OCI-LY7 (cell line): ENCODE results near the gene PYM1. TPM values are rescaled to one million over a fixed set of nuclear protein-coding genes. Genes with fewer than 3 reads are reported as not detected.

Experiments
- BruUV-seq: library from RNA; stranded (reverse); fragments of 400-500 nt; replicated peaks from 2 replicates; lab custom pipeline; 2021; lab: Mats Ljungman, UMichigan
- CTCF ChIA-PET: fragments of 300-600 bp; sonication (Branson Sonifier 250); formaldehyde crosslinking; loops from one replicate; lab custom pipeline; 2022; ENCODE audit warnings: antibody characterized with exemption; ENCODE audit not compliant: unreplicated experiment; lab: Charles Lee
- POLR2A ChIA-PET: fragments of 300-600 bp; sonication (Branson Sonifier 250); formaldehyde crosslinking; loops from one replicate; lab custom pipeline; 2022; ENCODE audit warnings: antibody characterized with exemption; lab: Charles Lee
- DNase-seq: peaks from one replicate; pipeline ENCODE4 v3.0.0-alpha.2; 2015; ENCODE audit warnings: low spot score
- H2AFZ ChIP-seq: fragments of 200-600 bp; sonication (generic), shearing (Covaris generic); 2 replicates; pipeline ENCODE4 v1.6.1; 2014; ENCODE audit warnings: mild to moderate bottlenecking, antibody characterized with exemption, low read length, moderate library complexity
- H3K27ac ChIP-seq: fragments of 200-600 bp; sonication (generic); 2 replicates; pipeline ENCODE4 v1.5.1; 2014; ENCODE audit warnings: mixed run types, low read depth, mild to moderate bottlenecking, moderate library complexity, low read length, inconsistent platforms; ENCODE audit not compliant: poor library complexity, severe bottlenecking
- H3K36me3 ChIP-seq: fragments of 200-600 bp; sonication (generic); 2 replicates; pipeline ENCODE4 v1.6.1; 2014; ENCODE audit warnings: mild to moderate bottlenecking, antibody characterized with exemption, low read length, moderate library complexity, mixed read lengths; ENCODE audit not compliant: insufficient read depth
- H3K4me1 ChIP-seq: fragments of 200-600 bp; sonication (generic); 2 replicates; pipeline ENCODE4 v1.5.1; 2014; ENCODE audit warnings: mild to moderate bottlenecking, low read length; ENCODE audit not compliant: insufficient read depth, poor library complexity, severe bottlenecking
- H3K4me2 ChIP-seq: fragments of 200-600 bp; sonication (generic); 2 replicates; pipeline ENCODE4 v1.6.1; 2014; ENCODE audit warnings: mild to moderate bottlenecking, low read length
- H3K4me3 ChIP-seq: fragments of 200-600 bp; sonication (generic); 2 replicates; pipeline ENCODE4 v1.5.1; 2014; ENCODE audit warnings: mild to moderate bottlenecking, low read depth, low read length; ENCODE audit not compliant: poor library complexity, severe bottlenecking
- H3K79me2 ChIP-seq: fragments of 200-600 bp; sonication (generic); 2 replicates; pipeline ENCODE4 v1.6.1; 2016; ENCODE audit warnings: low read depth, mild to moderate bottlenecking, low read length, moderate library complexity, mixed read lengths; ENCODE audit not compliant: insufficient read depth
- H3K9me2 ChIP-seq: fragments of 200-600 bp; sonication (generic); 2 replicates; pipeline ENCODE4 v1.6.1; 2016; ENCODE audit warnings: mild to moderate bottlenecking, low read length, mixed read lengths; ENCODE audit not compliant: insufficient read depth
- H3K9me3 ChIP-seq: fragments of 200-600 bp; sonication (generic); 2 replicates; pipeline ENCODE4 v1.6.1; 2014; ENCODE audit warnings: mild to moderate bottlenecking, mixed run types, low read length, mixed read lengths
- H4K20me1 ChIP-seq: fragments of 200-600 bp; sonication (generic); 2 replicates; pipeline ENCODE4 v1.6.1; 2014; ENCODE audit warnings: mild to moderate bottlenecking, antibody characterized with exemption, low read length, moderate library complexity, mixed read lengths; ENCODE audit not compliant: insufficient read depth
- EZH2phosphoT487 ChIP-seq: fragments of 200-600 bp; sonication (generic); IDR thresholded peaks from 2 replicates; pipeline ENCODE4 v1.6.1; 2018; ENCODE audit warnings: low read depth, borderline replicate concordance, mild to moderate bottlenecking, mixed run types, antibody characterized with exemption, low read length, moderate library complexity, mixed read lengths
- intact Hi-C: fragments of 100-400 bp; cut with micrococcal nuclease; formaldehyde crosslinking; loops from one replicate; pipeline ENCODE4 v1.10.0; 2022; ENCODE audit not compliant: unreplicated experiment
- total RNA-seq, 2 experiments: library from RNA; depleted of rRNA in 1 of 2; stranded (reverse); fragments of >200 nt in 1 of 2; shearing (Covaris generic) in 1 of 2; gene quantifications; 2 replicates each; pipeline ENCODE4 v1.2.3, GENCODE V29; 2014 to 2022
- TF ChIP-seq, protein P1 (sequence below): fragments of 200-600 bp; sonication (generic); conservative IDR thresholded peaks from 2 replicates; pipeline ENCODE4 v1.5.1; 2014; ENCODE audit warnings: mild to moderate bottlenecking, antibody characterized with exemption, low read length, moderate library complexity, mixed read lengths

The PYM1 gene
- total RNA-seq, 2 experiments from 2014 or later, result 82.7 to 88.5 TPM

DNA sequence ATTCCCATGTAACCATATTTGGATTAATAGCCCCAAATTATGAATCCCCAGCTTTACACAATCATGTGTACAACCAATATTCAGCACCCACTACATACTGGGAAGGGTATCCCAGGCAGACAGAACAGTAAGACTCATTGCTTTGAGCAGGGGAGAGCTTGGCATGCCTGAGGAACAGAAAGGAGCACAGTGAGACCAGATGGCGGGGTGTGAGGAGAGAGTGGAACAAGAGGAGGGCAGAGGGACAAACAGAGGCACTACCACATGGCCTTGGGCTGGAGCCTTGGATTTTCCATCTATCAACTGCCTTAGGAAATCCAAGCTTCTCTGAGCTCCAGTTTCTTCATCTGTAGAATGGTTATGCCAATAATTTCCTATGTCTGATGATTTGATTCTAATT lies 7.1 kb upstream of the PYM1 start:
- POLR2A ChIA-PET, result interaction anchor here (1.0 to 2.1 kb wide), 3 partner anchors 9 to 40 kb away, joined by 4 to 7 read pairs (median 5); no protein-coding TSS in a partner anchor
- peaks cover 46% of the 10 kb centered on the region for H3K4me1 ChIP-seq
- intact Hi-C loops, result no loop called here
- H3K4me3 ChIP-seq, result no peak overlapping the region
- H3K9me2 ChIP-seq, result no peaks in the 10 kb centered on the region
- CTCF ChIA-PET, result interaction anchor here (1.2 to 1.5 kb wide), 2 partner anchors 108 to 196 kb away, joined by 3 read pairs; no protein-coding TSS in a partner anchor
- no TSS peak for BruUV-seq
- H3K9me3 ChIP-seq, result no peaks in the 10 kb centered on the region
- no peak for DNase-seq
- peaks cover 68% of the 10 kb centered on the region for H3K36me3 ChIP-seq
- H2AFZ ChIP-seq, result no peak overlapping the region
- no peak overlapping the region for H3K27ac ChIP-seq
- H3K4me2 ChIP-seq, result peak overlapping the region; percentile 86; the same call in 1 of the 2 replicates
- TF ChIP-seq EZH2phosphoT487, result no peak
- TF ChIP-seq, protein P1, sequence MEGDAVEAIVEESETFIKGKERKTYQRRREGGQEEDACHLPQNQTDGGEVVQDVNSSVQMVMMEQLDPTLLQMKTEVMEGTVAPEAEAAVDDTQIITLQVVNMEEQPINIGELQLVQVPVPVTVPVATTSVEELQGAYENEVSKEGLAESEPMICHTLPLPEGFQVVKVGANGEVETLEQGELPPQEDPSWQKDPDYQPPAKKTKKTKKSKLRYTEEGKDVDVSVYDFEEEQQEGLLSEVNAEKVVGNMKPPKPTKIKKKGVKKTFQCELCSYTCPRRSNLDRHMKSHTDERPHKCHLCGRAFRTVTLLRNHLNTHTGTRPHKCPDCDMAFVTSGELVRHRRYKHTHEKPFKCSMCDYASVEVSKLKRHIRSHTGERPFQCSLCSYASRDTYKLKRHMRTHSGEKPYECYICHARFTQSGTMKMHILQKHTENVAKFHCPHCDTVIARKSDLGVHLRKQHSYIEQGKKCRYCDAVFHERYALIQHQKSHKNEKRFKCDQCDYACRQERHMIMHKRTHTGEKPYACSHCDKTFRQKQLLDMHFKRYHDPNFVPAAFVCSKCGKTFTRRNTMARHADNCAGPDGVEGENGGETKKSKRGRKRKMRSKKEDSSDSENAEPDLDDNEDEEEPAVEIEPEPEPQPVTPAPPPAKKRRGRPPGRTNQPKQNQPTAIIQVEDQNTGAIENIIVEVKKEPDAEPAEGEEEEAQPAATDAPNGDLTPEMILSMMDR, result no peak
- peaks cover 44% of the 10 kb centered on the region for H3K79me2 ChIP-seq
- H4K20me1 ChIP-seq, result peaks cover 11% of the 10 kb centered on the region; the same call in 1 of the 2 replicates

DNA sequence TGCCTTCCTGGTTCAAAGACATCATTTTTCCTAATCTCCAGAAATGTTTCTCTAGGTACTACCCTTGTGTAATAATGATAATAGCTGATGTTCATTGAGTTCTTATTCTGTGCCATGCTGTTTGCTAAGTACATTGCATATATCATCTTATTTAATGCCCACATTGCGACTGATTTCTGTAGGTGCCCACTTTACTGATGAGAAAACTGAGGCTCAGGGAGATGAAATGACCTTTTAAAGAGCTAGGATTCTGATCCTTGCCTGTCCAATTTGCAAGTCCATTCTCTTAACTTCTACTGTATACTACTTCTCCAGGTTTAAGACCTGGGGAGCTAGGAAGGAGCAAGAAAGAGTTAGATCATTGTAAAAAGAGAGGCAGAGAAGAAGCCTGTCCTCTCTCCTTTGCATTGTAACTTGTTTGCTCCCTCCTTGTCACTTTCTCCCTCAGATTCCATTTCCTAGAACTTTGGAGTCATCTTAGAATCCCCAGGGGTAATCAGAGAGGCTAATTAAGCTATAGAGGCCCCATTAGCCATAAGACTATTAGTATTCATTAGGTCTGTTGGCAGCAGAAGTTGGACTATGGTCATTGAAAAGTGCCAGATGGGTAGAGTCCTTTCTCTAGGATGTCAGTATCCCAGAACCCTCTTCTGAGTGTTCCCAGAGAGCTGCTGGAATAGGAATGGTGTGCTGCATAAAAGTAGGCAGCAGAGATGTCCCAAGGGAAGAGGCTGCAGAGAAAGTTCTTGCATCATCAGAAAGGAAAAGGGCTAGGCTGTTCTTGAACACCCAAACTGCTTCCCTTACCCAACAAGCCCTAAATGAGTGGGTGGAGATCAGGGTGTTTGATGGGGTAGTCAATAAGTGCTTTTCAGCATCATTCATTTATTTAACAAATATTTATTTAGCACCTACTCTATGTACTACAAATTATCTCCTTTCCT lies 6.4 kb upstream of the PYM1 start:
- H3K79me2 ChIP-seq, result peaks cover 44% of the 10 kb centered on the region
- peak overlapping the region; percentile 86 for H3K4me2 ChIP-seq
- no peak overlapping the region for H2AFZ ChIP-seq
- ChIA-PET CTCF (interaction anchor here (0.6 to 1.5 kb wide), 3 partner anchors 107 to 703 kb away, joined by 3 read pairs; no protein-coding TSS in a partner anchor), POLR2A (interaction anchor here (0.7 to 3.1 kb wide), 9 partner anchors 9 to 196 kb away, joined by 3 to 18 read pairs (median 5); partner anchors contain the start of genes ORMDL2, RAB5B and SARNP)
- no peak overlapping the region for H3K27ac ChIP-seq
- H3K9me2 ChIP-seq, result no peaks in the 10 kb centered on the region
- H3K4me3 ChIP-seq, result peak overlapping the region; percentile 78
- peaks cover 61% of the 10 kb centered on the region for H3K36me3 ChIP-seq
- peaks cover 43% of the 10 kb centered on the region for H3K4me1 ChIP-seq
- H3K9me3 ChIP-seq, result no peaks in the 10 kb centered on the region
- BruUV-seq, result no TSS peak
- H4K20me1 ChIP-seq, result peaks cover 11% of the 10 kb centered on the region; the same call in 1 of the 2 replicates
- DNase-seq, result no peak
- intact Hi-C loops, result loop anchor here (2.0 kb wide), 1 partner anchor 33 kb away; the partner anchor contains the start of genes CDK2 and PMEL
- TF ChIP-seq, protein P1, result no peak
- no peak for TF ChIP-seq EZH2phosphoT487
